Superior temporal gyrus (tissue), 1 donor: ENCODE data around the gene DTD1.

Experiments
- DNase-seq: peaks from one replicate; pipeline ENCODE4 v3.0.0-alpha.2; 2016; ENCODE audit errors: extremely low spot score

The DTD1 gene

GRCh38 chr20:18615020-18615650 lies 27.3 kb downstream of the DTD1 start:
- no peak for DNase-seq

DNA sequence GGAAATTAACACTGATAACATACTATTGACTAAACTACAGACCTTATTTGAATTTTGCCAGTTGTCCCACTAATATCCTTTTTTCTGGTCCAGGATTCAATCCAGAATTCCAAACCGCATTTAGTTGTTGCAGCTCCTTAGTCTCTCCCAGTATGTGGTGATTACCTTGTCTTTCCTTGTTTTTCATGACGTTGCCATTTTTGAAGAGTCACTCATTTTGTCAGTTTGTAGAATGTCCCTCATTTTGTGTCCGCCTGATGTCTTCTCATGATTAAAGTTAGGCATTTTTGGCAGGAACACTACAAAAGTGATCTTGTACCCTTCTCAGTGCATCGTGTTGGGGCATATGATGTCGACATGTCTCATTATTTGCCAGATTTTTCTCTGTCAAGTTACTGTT lies 33.1 kb downstream of the DTD1 start:
- no peak for DNase-seq

GRCh38 chr20:18623156-18623910 lies 35.5 kb downstream of the DTD1 start:
- no peak for DNase-seq

- DNase-seq: no peak
These were observed 37.1 kb downstream of the DTD1 start for GRCh38 chr20:18624948-18625347.

- DNase-seq: no peak
These were observed 38.2 kb downstream of the DTD1 start for GRCh38 chr20:18625907-18626655.

DNA sequence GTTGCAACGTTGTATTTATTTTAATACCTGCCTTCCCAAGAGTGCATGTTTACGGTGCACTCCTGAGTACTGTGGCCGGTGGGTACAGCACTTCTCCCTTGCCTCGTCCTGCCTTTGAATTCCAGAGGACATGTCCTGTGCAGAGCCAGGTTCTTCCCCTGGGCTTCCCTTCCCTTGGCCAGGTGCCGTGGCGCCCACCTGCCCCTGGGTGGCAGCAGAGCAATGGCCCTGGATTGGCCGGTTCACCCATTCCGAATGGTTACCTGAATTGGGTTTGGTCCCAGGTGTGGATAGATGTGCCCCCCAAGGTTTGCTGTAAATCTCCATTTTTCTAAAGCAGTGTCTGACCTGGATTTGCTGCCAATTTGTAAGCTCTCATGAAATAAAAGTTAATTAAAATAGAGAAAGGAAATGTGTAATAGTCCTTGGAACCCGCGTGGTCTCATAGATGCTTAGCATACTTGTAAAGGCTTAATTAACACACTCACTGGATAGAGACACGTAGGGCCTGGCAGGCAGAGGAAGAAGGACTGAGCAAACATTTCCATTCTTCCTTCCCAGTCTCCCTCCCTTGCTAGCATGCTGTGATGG lies 40.6 kb downstream of the DTD1 start:
- no peak for DNase-seq

DNA sequence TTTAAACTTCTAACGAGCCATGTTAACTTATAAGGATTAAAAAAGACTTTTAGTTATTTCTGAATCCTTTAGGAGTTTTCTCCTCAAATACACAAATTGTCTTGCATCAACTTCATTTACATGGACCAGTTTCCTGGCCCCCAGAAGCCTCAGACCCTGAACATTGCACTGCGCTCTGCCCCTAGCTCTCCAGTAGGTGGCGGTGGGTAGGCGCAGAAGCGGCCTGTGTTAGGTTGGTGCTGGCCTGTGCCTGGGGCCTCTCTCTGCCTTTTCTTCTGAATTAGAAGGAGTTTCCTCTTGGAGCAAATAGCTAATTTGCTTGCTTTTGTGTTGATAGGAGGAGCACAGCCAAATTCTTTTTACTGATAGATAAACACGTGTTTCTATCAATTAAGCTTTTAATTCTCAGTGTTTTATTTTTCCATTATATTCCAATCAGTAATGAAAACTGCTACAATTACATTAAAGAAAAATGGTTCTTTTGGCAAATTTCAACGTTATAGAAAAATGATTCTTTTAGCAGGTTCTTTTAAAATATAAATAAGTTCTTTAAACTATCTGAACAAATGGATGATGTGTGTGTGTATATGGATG lies 44.4 kb downstream of the DTD1 start:
- peak; percentile 89 for DNase-seq

- no peak for DNase-seq
These were observed 45.6 kb downstream of the DTD1 start for GRCh38 chr20:18633411-18633810.

DNA sequence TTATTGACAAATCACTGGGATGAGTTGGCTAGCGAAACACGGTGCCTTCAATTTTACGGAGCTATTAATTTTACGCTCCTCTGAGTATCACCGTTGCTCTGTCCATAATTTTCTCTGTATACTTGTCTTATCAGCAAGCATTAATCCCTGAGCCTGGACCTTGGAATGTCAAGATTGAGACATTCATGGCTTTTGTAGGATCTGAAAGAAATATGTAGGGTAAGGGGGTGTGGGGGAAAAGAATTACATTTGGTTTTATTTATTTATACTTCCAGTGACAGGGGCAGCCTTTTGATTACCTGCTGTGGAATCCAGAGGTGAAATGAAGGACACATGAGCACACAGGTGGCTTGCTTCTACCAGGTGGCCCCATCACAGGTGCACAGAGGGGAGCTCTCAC lies 46.6 kb downstream of the DTD1 start:
- DNase-seq: no peak

- DNase-seq: no peak
These were observed 47.5 kb downstream of the DTD1 start for GRCh38 chr20:18635380-18635779.

DNA sequence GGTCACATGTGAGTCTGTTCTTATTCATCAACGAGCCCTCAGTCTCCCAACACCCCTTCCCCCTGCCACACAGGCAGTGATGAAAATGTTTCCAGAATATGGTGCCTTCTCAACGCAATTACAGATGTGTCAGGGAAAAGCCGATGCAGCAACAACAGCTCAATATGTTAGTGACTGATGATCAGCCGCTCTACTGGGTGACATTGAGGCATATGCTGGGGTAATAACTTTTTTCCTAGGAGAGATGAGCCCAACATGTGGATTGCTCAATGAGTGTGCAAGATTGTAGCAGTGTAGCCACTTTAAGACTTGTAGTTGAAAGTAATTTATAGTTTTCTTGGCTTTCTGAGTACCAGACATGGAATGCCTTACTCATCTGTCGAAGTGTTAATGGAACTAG lies 49.4 kb downstream of the DTD1 start:
- no peak for DNase-seq

GRCh38 chr20:18638768-18639167 lies 50.9 kb downstream of the DTD1 start:
- DNase-seq: no peak

- DNase-seq: no peak
These were observed 51.7 kb downstream of the DTD1 start for GRCh38 chr20:18639501-18639979.

GRCh38 chr20:18645196-18645745 lies 57.4 kb downstream of the DTD1 start:
- DNase-seq: no peak

DNA sequence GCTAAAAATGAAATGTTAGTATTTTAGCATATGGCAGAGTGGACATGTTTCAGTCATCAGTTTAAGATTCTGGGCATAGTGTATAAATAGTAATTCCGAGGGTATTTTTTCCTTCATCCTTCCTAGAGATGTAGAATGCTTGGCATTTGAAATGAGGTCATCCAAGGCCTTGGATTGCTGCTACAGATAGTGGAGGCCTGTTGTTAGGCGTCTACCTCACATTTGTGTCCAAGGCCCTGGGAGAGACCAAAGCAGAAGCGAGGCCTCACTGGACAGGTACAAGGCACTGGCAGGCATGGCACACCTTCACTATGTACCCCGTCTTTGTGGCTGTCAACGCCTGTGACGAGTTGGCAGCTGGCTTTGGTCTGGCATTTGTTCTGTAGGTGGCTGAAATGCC lies 58.0 kb downstream of the DTD1 start:
- DNase-seq: no peak

DNA sequence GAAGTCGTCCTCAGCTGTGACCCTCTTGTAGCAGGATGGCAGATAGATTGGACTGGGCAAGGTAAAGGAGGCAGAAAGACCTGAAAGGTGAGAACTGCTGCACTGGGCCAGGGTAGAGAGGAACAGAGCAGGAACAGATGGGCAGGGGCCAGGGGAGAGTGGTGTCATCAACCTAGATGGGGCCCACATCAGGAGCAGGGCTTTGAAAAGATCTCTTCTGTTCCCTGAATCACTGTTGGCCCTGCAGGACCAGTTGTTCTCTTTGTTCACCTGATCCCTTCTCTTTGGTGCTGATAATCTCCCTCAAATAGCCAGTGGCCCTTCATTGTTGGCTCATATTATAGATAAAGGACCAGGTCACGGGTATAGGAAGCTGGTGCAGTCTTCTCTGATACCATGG lies 59.9 kb downstream of the DTD1 start:
- DNase-seq: no peak

DNA sequence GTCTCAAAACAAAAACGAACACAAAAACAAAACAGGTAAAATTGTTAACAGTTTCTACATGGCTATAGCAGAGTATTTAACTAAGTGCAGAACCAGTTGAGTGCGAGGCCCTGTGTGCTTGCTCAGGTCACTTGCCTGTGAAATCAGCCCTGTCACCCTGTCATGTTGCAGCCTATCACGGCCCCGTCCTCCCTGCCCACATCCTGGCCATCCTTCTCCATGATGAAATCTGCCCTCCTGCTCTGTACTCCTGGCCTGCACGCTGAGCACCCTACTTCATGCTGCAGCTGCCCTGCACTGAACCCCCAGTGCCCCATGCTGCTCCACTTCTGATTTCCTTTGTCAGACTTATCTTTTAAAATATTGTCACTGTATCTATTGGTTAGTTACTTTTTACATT lies 62.4 kb downstream of the DTD1 start:
- no peak for DNase-seq

DNA sequence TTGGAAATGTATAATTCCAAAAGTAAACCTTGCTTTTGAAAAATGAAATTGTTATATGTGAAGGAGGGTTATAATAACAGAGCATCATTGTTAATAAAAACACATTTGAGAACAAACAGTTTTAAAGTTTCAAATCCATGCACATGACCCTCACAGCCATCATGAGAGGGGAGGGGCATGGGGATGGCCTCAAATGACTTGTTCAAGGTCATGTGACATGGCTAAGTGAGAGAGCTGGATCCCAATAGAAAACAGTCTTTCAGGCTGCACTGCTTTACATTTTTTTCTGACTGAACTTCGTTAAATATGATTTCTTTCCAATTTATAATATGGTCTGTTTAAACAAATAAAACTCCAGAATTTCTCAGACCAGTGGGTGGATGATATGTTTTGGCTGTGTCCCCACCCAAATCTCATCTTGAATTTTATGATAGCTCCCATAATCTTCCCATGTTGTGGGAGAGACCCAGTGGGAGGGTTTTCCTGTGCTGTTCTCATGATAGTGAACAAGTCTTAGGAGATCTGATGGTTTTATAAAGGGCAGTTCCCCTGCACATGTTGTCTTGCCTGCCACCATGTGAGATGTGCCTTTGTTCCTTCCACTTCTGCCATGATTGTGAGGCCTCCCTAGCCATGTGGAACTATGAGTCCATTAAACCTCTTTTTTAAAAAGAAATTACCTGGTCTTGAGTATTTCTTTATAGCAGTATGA lies 66.0 kb downstream of the DTD1 start:
- DNase-seq: no peak

DNA sequence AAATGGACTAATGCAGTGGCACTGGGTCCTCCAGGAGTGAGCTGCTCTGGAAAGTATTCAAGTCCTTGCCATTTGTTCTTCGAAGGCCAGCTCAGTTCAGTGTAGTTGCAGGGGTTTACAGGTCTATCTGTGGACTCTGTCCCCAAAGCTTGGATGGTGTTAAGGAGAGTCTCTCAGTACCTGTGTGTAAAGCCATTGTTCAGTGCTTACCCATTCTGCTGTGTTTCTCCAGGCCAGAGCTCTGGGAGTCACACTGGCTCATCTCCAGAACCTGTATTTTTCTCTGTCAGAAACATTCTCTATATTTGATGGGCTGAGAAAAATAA lies 66.6 kb downstream of the DTD1 start:
- DNase-seq: no peak

DNA sequence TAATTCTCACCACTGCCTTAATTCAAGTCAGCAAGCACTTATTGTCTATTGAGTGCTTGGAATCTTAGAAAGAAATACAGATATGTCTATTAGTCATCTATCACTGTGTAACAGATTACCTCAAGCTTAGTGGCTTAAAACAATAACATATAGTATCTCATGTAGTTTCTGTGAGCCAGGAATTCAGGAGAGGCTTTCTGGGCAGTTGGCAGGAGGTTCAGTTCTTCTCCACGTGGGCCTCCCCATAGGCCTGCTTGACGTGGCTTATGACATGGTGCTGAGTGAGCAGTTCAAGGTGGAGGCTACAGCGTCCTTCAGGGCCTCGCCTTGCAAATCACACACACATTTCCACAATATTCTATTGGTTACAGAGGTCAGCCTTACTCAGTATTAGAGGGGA lies 69.7 kb downstream of the DTD1 start:
- DNase-seq: no peak
